ENCODE data around the gene FARP2. TPM values are rescaled to one million over a fixed set of nuclear protein-coding genes. Genes with fewer than 3 reads are reported as not detected.

FARP2 gene
- total and polyA plus RNA-seq, 2 of the 13 experiments (the other 11 are each of a cell fraction or from before 2014, with no cell fraction given): 28.0 to 45.4 TPM

DNA sequence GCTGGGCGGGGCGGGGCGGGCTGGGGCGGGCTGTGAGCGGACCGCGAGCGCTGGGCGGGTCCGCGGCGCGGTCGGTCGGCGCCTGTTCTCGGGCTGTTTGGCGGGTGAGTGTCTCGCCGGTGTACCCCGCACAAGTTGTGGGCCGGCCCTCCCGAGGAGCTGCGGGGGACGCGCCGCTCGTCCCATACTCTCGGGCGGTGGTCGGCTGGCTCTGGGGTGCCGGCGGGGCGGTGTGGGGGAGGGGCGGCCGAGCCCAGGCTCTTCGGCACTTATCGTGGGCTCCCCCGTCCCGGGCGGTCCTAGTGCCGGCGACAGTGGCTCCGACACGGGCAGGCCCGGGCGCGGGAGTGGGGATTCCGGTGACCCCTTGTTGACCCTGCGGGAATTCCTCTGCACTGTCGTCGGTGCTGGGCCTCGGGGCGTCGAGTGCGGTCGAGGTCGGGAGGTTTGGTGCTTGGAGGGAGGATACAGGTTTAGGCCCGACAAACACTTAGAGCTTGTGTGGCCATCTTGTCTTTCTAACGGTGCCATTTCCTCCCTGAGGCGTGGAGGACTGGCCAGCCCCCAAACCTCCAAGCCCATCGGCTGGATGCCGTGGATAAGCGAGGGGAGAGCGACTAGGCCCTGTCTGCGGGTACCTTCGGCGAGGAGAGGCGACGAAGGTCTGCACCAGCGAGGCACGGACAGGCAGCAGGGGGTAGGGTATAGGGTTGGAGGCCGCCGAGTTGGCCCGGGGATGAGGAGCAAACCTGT, 40.0 kb upstream of the FARP2 start, which contains the start of gene SEPTIN2 (continued):
- TF ChIP-seq, protein P1, sequence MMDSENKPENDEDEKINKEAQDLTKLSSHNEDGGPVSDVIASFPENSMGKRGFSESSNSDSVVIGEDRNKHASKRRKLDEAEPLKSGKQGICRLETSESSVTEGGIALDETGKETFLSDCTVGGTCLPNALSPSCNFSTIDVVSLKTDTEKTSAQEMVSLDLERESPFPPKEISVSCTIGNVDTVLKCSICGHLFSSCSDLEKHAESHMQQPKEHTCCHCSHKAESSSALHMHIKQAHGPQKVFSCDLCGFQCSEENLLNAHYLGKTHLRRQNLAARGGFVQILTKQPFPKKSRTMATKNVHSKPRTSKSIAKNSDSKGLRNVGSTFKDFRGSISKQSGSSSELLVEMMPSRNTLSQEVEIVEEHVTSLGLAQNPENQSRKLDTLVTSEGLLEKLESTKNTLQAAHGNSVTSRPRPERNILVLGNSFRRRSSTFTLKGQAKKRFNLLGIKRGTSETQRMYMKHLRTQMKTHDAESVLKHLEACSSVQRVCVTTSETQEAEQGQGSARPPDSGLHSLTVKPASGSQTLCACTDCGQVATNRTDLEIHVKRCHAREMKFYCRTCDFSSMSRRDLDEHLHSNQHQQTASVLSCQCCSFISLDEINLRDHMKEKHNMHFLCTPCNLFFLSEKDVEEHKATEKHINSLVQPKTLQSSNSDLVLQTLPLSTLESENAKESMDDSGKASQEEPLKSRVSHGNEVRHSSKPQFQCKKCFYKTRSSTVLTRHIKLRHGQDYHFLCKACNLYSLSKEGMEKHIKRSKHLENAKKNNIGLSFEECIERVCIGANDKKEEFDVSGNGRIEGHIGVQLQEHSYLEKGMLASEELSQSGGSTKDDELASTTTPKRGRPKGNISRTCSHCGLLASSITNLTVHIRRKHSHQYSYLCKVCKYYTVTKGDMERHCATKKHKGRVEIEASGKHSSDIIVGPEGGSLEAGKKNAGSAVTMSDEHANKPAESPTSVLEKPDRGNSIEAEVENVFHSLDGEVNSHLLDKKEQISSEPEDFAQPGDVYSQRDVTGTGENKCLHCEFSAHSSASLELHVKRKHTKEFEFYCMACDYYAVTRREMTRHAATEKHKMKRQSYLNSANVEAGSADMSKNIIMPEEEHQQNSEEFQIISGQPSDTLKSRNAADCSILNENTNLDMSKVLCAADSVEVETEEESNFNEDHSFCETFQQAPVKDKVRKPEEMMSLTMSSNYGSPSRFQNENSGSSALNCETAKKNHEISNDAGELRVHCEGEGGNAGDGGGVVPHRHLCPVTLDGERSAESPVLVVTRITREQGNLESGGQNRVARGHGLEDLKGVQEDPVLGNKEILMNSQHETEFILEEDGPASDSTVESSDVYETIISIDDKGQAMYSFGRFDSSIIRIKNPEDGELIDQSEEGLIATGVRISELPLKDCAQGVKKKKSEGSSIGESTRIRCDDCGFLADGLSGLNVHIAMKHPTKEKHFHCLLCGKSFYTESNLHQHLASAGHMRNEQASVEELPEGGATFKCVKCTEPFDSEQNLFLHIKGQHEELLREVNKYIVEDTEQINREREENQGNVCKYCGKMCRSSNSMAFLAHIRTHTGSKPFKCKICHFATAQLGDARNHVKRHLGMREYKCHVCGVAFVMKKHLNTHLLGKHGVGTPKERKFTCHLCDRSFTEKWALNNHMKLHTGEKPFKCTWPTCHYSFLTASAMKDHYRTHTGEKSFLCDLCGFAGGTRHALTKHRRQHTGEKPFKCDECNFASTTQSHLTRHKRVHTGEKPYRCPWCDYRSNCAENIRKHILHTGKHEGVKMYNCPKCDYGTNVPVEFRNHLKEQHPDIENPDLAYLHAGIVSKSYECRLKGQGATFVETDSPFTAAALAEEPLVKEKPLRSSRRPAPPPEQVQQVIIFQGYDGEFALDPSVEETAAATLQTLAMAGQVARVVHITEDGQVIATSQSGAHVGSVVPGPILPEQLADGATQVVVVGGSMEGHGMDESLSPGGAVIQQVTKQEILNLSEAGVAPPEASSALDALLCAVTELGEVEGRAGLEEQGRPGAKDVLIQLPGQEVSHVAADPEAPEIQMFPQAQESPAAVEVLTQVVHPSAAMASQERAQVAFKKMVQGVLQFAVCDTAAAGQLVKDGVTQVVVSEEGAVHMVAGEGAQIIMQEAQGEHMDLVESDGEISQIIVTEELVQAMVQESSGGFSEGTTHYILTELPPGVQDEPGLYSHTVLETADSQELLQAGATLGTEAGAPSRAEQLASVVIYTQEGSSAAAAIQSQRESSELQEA (CRISPR knock-in tag; IDR thresholded peaks at IDR 0.05; ENCODE audit: not compliant biosample characterization): peak; percentile 65
- TF ChIP-seq MIXL1 (CRISPR knock-in tag; IDR thresholded peaks at IDR 0.05): no peak
- TF ChIP-seq TGIF2 (CRISPR knock-in tag; IDR thresholded peaks at IDR 0.05): peak; percentile 50; the same call in 1 of the 2 replicates
- TF ChIP-seq ZNF205 (CRISPR knock-in tag; IDR thresholded peaks at IDR 0.05): 0 out of 2 replicates have a peak, but pooled peaks have one; percentile 10
- TF ChIP-seq REPIN1 (CRISPR knock-in tag; IDR thresholded peaks at IDR 0.05; ENCODE audit: borderline replicate concordance, low read depth): no peak; the same call in 1 of the 2 replicates
- TF ChIP-seq, protein P2, sequence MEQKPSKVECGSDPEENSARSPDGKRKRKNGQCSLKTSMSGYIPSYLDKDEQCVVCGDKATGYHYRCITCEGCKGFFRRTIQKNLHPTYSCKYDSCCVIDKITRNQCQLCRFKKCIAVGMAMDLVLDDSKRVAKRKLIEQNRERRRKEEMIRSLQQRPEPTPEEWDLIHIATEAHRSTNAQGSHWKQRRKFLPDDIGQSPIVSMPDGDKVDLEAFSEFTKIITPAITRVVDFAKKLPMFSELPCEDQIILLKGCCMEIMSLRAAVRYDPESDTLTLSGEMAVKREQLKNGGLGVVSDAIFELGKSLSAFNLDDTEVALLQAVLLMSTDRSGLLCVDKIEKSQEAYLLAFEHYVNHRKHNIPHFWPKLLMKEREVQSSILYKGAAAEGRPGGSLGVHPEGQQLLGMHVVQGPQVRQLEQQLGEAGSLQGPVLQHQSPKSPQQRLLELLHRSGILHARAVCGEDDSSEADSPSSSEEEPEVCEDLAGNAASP (CRISPR knock-in tag; IDR thresholded peaks at IDR 0.05; ENCODE audit: borderline replicate concordance): no peak
- no peak; the same call in 1 of the 2 replicates for TF ChIP-seq ZNF572 (CRISPR knock-in tag; IDR thresholded peaks at IDR 0.05)
- no peak for TF ChIP-seq TRIM24 (CRISPR knock-in tag; IDR thresholded peaks at IDR 0.05)
- TF ChIP-seq PCBP2 (optimal IDR thresholded peaks at IDR 0.05; ENCODE audit: low read depth, low read length, poor library complexity, severe bottlenecking): no peak
- no peak; the same call in 1 of the 2 replicates for TF ChIP-seq ZNF614 (CRISPR knock-in tag; IDR thresholded peaks at IDR 0.05; ENCODE audit: borderline replicate concordance)
- TF ChIP-seq ZNF232 (CRISPR knock-in tag; IDR thresholded peaks at IDR 0.05; ENCODE audit: borderline replicate concordance): peak; percentile 68
- no peak for TF ChIP-seq MAFF (IDR thresholded peaks at IDR 0.05; ENCODE audit: low read depth, low read length)
- TF ChIP-seq ETS1 (CRISPR knock-in tag; IDR thresholded peaks at IDR 0.05): no peak
- TF ChIP-seq ZBTB20 (CRISPR knock-in tag; IDR thresholded peaks at IDR 0.05; ENCODE audit: borderline replicate concordance, low read depth): peak; percentile 58
- no peak for TF ChIP-seq PLSCR1 (CRISPR knock-in tag; IDR thresholded peaks at IDR 0.05; ENCODE audit: borderline replicate concordance)
- peak; percentile 80 for TF ChIP-seq GABPB1 (CRISPR knock-in tag; IDR thresholded peaks at IDR 0.05)
- peak; percentile 92; the same call in 1 of the 2 replicates for TF ChIP-seq ZNF790 (CRISPR knock-in tag; IDR thresholded peaks at IDR 0.05; ENCODE audit: borderline replicate concordance)
- TF ChIP-seq STAT5B (CRISPR knock-in tag; IDR thresholded peaks at IDR 0.05): no peak

Data from HepG2 (cell line).